Activated effector memory CD4-positive, alpha-beta T cell treated with Interleukin-2 at 50 U/mL for 16 hours (primary cell): Measurements from ENCODE around the gene UVSSA.
"Not testable (repeated sequence)": the region's sequence is repeated elsewhere in the genome, so short reads cannot be mapped to it uniquely, and the experiment has no call there.

Experiments
- DNase-seq: peaks from one replicate; pipeline ENCODE4 v3.0.0-alpha.2; 2020

The UVSSA gene

DNA sequence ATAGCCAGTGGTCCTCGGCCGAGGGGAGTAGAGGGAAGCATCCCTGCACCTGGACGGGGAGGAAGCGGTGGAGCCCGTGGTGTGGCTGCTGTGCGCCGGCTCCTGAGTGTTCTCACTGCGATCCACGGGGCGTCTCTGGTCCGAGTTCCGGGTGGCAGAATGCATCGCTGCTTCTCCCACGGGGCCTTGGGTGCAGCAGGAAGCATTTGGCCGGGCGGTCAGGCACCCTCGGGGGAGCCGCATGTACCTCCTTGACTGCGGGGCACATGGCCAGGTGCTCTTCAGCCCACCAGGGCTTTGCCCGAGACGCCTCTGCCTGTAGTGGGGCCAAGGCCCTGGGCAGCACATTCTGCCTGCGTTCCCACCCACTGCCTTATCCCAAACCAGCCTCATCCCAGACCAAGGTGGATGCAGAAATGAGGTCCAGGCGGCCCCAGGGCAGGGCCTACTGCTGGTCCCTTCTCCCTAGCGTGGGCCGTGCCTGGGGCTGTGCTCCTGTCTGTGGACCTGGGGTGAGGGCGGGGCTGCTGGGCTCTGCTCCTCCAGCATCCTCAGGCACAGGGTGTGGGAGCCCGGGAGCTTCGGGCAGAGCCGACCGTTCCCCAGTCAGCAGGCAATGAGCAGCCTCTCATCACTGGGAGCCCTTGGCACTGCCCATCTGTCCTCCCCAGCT lies 31.7 kb downstream of the UVSSA start:
- no peak for DNase-seq

DNA sequence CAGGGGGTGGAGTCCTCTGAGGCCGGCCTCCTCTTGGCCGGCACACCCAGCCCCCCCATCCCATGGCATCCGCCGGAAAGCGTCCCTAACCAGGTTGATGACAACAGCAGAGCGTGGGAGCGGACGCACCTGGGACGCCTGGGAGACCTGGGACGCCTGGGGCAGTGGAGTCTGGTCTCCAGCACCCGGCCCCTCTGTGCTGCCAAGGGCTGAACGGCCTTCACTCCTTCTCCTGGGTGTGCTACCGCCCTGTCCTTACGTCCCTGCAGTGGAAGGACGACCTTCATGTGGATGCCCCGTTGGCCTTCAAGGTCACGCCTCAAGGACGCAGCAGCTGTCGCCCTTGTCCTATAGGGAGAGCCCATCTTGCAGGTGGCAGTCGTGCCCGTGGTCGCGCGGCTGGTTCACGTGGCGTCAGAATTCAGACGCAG lies 32.4 kb downstream of the UVSSA start:
- no peak for DNase-seq

- no peak for DNase-seq
Measured at GRCh38 chr4:1379801-1380331, 32.9 kb downstream of the UVSSA start.

GRCh38 chr4:1380368-1381151 lies 33.6 kb downstream of the UVSSA start:
- no peak for DNase-seq

DNA sequence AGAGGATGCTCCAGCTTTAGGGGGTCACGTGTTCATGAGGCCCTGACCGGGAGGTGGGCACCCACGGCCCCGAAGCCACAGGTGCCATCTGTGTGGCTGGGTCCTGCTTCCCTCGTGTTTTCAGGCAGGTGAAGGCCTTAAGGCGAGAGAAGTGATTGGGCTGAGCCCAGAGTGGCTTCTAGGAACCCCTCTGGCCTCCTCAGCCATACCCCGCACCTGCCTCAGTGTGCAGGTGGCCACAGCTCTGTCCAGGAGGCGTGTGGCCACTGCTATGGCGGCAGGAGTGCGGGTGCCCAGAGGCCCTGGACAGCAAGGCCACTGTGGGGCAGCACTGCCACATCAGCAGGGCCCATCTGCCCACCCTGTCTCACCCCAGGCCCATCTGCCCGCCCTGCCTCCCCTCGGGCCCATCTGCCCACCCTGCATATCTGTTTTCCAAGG lies 34.2 kb downstream of the UVSSA start:
- no peak for DNase-seq

DNA sequence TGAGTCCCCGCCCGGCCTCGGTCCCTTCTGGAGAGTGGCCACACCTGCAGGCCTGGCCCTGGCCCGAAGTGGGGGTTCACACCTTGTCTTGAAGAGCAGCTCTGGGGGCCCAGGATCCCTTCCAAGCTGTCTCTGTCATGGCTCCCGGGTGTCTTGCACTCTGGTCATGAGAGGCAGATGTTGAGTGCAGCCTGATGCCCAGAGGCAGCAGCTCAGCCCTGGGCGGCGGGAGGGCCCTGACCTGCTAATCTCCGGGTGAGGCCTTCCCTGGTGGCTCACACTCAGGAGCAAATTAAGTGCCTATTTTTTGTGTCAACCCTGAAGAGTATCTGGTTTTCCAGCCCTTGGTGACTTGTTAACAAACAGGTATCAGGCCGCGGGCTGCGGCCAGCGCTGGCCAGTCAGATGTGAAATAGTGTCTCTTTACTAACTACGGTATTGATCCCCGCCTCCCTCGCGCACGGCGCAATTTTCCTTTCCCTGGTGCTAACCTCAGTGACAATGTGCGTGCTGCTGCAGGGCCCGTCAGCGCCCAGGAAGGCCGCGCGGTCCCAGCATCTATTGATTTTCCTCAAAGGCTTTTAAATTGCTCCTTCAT lies 35.0 kb downstream of the UVSSA start:
- DNase-seq = no peak

- no peak for DNase-seq
Measured at GRCh38 chr4:1382776-1383727, 36.0 kb downstream of the UVSSA start.

- DNase-seq = no peak
Measured at GRCh38 chr4:1383728-1384591, 37.0 kb downstream of the UVSSA start.

DNA sequence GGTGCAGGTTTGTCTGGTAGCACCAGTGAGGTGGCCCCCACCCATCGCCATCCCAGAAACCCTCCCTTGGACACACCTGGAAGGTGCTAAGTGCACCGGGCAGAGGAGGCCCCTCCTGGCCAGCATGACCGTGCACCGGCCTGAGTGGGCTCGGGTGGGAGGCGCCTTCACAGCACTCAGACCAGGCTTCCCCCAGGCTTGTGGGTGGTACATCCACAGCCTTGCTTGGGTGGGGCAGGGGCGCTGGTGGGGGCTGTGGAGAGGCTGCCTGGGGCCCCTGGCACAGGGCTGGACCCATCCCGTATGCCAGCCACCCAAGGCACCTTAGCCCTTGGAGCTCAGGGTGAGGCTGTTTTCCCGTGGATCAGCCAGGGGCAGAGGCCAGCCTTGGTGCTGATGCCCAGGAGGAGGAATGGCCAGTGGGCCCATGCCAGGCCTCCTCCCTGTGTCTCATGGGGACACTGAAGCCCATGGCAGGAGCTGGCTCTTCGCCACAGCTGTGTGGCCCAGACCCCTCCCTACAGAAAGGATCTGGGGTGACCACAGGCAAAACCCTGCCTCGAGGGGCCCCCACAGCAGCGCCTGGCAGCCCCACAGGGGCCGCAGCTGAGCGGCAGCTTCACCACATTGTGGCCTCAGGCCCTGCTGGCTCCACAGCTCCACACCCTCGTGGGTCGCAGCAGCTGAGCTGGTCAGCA lies 37.8 kb downstream of the UVSSA start:
- no peak for DNase-seq

DNA sequence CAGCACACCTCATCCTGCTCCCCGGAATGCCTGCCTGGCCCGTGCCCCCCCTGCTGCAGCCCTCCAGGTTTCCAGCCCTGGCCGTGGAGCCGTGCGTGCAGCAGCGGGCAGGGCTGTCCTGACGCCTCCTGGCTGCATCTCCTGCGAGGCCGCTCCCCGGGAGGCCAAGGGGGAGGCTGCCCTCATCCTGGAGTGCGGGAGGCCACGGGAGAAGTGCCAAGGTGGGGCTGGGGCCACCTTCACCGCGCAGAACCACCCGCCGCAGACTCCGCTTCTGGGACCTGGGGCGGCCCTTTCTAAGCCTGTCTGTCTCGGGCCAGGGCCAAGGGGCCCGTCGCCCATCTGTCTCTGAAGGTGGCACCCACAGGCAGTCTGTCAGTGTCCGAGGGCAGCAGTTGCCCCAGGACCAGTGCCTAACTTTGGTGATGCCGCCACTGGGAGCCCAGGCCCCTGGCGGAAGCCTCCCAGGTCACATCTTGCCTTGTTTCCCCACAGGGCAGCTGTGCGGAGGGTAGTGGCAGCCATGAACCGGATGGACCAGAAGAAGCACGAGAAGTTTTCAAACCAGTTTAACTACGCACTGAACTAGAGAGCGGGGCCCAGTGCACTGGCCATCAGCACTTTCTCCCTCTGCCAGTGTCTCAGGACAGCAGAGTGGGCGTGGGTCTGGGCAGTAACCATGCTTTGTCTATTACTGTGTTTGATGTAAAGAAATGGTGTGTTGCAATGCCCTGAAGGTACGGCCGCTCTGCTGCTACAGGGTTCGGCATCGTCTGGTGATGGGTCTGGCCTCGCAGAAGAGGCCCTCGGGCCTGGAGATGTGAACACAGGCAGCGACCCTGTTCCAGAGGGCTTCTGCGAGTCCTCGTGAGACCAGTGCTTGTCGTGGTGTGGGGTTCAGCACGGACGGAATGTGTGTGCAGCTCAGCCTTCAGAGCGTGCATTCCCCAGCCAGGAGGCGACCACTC lies 38.6 kb downstream of the UVSSA start:
- DNase-seq = no peak

DNA sequence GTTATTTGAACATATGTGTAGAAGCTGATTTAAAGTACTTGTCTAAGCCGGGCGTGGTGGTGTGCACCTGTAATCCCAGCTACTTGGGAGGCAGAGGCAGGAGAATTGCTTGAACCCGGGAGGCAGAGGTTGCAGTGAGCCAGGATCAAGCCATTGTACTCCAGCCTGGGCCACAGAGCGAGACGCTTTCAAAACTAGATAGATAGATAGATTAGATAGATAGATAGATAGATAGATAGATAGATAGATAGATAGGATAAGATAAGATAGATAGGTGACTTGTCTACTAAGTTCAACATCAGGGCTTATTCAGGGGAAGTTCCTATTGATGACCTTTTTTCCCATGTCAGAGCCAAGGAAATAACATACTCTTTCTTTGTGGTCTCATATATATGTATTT lies 46.4 kb downstream of the UVSSA start:
- not testable (repeated sequence) for DNase-seq

GRCh38 chr4:1393866-1394265 lies 46.9 kb downstream of the UVSSA start:
- no peak for DNase-seq

DNA sequence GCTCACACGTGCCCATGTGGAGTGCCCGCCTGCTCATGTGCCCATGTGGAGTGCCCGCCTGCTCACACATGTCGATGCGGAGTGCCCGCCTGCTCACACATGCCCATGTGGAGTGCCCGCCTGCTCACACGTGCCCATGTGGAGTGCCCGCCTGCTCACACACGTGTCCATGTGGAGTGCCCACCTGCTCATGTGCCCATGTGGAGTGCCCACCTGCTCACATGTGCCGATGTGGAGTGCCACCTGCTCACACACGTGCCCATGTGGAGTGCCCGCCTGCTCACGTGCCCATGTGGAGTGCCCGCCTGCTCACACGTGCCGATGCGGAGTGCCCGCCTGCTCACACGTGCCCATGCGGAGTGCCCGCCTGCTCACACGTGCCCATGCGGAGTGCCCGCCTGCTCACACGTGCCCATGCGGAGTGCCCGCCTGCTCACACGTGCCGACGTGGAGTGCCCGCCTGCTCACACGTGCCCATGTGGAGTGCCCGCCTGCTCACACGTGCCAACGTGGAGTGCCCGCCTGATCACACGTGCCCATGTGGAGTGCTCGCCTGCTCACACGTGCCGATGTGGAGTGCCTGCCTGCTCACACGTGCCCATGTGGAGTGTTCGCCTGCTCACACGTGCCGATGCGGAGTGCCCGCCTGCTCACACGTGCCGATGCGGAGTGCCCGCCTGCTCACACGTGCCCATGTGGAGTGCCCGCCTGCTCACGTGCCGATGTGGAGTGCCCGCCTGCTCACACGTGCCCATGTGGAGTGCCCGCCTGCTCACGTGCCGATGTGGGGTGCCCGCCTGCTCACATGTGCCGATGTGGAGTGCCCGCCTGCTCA lies 47.8 kb downstream of the UVSSA start:
- not testable (repeated sequence) for DNase-seq

- not testable (repeated sequence) for DNase-seq
Measured at GRCh38 chr4:1395389-1395820, 48.4 kb downstream of the UVSSA start.

DNA sequence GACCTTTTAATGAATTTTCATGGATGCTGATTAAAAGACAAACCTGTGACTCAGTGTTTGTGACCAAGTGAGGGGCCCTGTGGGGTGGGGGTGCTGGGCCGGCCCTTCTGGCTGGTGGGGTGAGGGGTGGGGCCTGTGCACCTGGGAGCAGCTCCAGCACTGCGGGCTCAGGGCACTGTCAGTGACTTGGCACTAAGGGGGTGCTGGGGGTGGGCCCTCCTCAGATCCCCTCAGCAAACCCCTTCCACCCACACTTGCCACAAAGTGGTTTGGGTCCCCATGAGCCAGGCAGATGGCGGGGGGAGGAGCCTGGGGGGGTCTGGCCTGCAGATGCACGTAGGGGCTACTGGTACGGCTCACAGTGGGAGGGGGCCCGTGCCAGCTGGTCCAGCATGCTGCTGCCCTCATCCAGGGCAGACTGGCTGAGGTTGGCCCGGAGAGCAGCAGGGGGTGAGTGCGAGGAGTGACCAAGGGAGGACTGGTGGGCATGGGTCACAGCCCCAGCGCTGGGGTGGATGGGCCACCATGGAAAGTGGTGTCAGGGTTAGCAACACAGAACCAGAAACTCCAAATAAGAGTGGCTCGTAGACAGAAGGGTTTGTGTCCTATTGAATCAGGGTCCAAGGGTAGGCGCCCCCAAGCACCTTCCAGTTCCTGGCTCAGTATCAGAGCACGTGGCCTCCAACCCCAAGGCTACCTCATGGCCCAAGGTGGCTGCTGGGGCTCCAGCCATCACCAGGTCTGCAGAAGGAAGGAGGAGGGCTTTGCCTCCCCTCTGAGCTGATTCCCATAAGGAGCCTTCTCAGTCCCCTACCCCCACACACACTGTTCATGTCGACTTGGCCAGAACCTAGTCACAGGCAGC lies 49.2 kb downstream of the UVSSA start:
- no peak for DNase-seq

DNA sequence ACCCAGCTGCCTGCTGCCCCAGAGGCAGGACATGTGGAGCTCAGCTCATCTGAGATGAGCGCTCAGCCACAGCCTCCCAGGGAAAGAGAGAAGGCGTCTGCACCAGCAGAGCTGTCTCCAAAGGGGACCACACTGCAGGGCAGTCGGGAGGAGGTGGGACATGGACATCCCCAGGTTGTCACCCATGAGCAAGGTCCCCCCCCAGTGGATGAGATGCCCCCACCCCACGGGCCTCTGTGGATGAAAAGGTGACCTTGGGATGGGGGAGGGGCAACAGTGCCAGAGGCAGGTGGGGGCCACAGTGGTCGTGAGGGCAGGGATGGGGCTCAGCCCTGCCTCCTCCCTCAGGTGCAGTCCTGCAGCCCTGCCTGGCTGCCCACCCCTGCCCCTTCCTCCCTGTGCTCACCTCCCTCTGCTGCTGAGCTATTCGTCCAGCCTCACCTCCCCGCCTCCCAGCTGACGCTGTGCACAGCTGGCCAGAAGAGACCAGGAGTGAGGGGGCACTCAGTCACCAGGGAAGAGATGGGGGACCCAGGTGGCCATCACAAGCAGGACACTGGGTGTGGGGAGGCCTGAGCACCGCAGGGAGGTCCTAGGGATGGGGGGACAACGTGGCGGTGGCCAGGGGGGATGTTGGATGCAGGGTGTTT lies 49.9 kb downstream of the UVSSA start:
- DNase-seq = no peak
